Measurements from ENCODE around the gene UBB. TPM values are rescaled to one million over a fixed set of nuclear protein-coding genes. Genes with fewer than 3 reads are reported as not detected.

UBB gene
- total RNA-seq: 2,132 and 2,899 TPM in 2 replicates

GRCh38 chr17:16380640-16381495, at the start of gene UBB:
Gene UBB, plus strand, starts transcription at chr17:16381091. Its CDS starts 817 bp downstream, at chr17:16381908.

GRCh38 chr17:16353317-16354174, 27.3 kb upstream of the UBB start, which contains the start of gene CENPV:
Gene CENPV, minus strand, starts transcription at chr17:16353469. Its CDS starts 33 bp downstream, at chr17:16353436.

GRCh38 chr17:16415031-16415924, 34.4 kb downstream of the UBB start, which contains the start of gene TRPV2:
Gene TRPV2, plus strand, starts transcription at chr17:16415571. Its CDS starts 2,098 bp downstream, at chr17:16417669.

Other genes starting within 250 kb of the UBB start
- 56.0 and 64.5 TPM in 2 replicates for gene NCOR1, start 165.6 kb upstream of the UBB start, total RNA-seq
- 9.0 and 13.8 TPM in 2 replicates for gene PIGL, start 163.9 kb upstream of the UBB start, total RNA-seq
- 15.2 and 26.6 TPM in 2 replicates for gene CENPV, start 27.6 kb upstream of the UBB start, total RNA-seq
- gene TRPV2, start 34.5 kb downstream of the UBB start, total RNA-seq: 91.3 and 188 TPM in 2 replicates
- gene LRRC75A, start 111.1 kb downstream of the UBB start, total RNA-seq: 0.58 and 1.1 TPM in 2 replicates
- gene ZNF287, start 188.1 kb downstream of the UBB start, total RNA-seq: 4.0 and 8.2 TPM in 2 replicates

Data from regular cardiac myocyte (primary cell).